Hepatocyte (in vitro differentiated cells): ENCODE results near the gene RUFY4.

Experiments used
- CTCF ChIP-seq: fragments of 200-600 bp; sonication (generic); IDR thresholded peaks from 2 replicates; pipeline ENCODE4 v1.5.1; 2016; ENCODE audit warnings: antibody characterized with exemption, mild to moderate bottlenecking; ENCODE audit not compliant: poor library complexity
- EZH2 ChIP-seq: fragments of 200-600 bp; sonication (generic); IDR thresholded peaks from 2 replicates; pipeline ENCODE4 v1.6.1; 2016; ENCODE audit warnings: antibody characterized with exemption, mild to moderate bottlenecking, borderline replicate concordance
- EZH2phosphoT487 ChIP-seq: fragments of 200-600 bp; sonication (generic); IDR thresholded peaks from one replicate; pipeline ENCODE4 v1.6.1; 2018; ENCODE audit warnings: antibody characterized with exemption, mild to moderate bottlenecking, low read depth, moderate library complexity; ENCODE audit not compliant: unreplicated experiment, severe bottlenecking

- TF ChIP-seq CTCF, result no peak
- no peak for TF ChIP-seq EZH2phosphoT487
- no peak for TF ChIP-seq EZH2
These were observed 17.1 kb upstream of the RUFY4 start for GRCh38 chr2:218051903-218052302.
